Dedifferentiated amniotic fluid mesenchymal stem cell (primary cell): ENCODE results near the gene CLP1.
"Not testable (repeated sequence)": the region's sequence is repeated elsewhere in the genome, so short reads cannot be mapped to it uniquely, and the experiment has no call there.

ENCODE experiments used
- DNase-seq: peaks from one replicate; pipeline ENCODE4 v3.0.0-alpha.2; 2016; ENCODE audit errors: extremely low spot score

Gene CLP1

GRCh38 chr11:57663975-57664374 lies 6.4 kb downstream of the CLP1 start:
- DNase-seq: no peak

- DNase-seq: peak; percentile 99
These were observed 9.7 kb downstream of the CLP1 start for GRCh38 chr11:57667117-57667735.

GRCh38 chr11:57667736-57668433 lies 10.3 kb downstream of the CLP1 start, which contains the start of gene ZDHHC5:
ZDHHC5 (plus strand) TSS chr11:57668114; CDS start chr11:57673091, 4,977 bp downstream.
- peak; percentile 99 for DNase-seq

- DNase-seq: no peak
These were observed 10.8 kb downstream of the CLP1 start for GRCh38 chr11:57668434-57668782.

GRCh38 chr11:57674251-57674650 lies 16.7 kb downstream of the CLP1 start:
- DNase-seq: no peak

GRCh38 chr11:57675176-57675941 lies 17.8 kb downstream of the CLP1 start:
- no peak for DNase-seq

GRCh38 chr11:57679396-57679795 lies 21.8 kb downstream of the CLP1 start:
- DNase-seq: no peak

- no peak for DNase-seq
These were observed 23.0 kb downstream of the CLP1 start for GRCh38 chr11:57680552-57680874.

GRCh38 chr11:57681168-57681567 lies 23.6 kb downstream of the CLP1 start:
- no peak for DNase-seq

- not testable (repeated sequence) for DNase-seq
These were observed 32.9 kb downstream of the CLP1 start for GRCh38 chr11:57690474-57690873.

- no peak for DNase-seq
These were observed 41.3 kb downstream of the CLP1 start for GRCh38 chr11:57698843-57699365.

- no peak for DNase-seq
These were observed 42.3 kb downstream of the CLP1 start for GRCh38 chr11:57699813-57700212.

- no peak for DNase-seq
These were observed 42.9 kb downstream of the CLP1 start for GRCh38 chr11:57700425-57700824.

GRCh38 chr11:57703341-57703740 lies 45.8 kb downstream of the CLP1 start:
- no peak for DNase-seq

- no peak for DNase-seq
These were observed 47.4 kb downstream of the CLP1 start for GRCh38 chr11:57704932-57705331.

GRCh38 chr11:57705432-57705831 lies 47.9 kb downstream of the CLP1 start:
- not testable (repeated sequence) for DNase-seq

GRCh38 chr11:57709802-57710367 lies 52.3 kb downstream of the CLP1 start:
- no peak for DNase-seq
